Measurements from ENCODE around the gene PEAR1.
"Not testable (repeated sequence)": the region's sequence is repeated elsewhere in the genome, so short reads cannot be mapped to it uniquely, and the experiment has no call there.

PEAR1 gene

DNA sequence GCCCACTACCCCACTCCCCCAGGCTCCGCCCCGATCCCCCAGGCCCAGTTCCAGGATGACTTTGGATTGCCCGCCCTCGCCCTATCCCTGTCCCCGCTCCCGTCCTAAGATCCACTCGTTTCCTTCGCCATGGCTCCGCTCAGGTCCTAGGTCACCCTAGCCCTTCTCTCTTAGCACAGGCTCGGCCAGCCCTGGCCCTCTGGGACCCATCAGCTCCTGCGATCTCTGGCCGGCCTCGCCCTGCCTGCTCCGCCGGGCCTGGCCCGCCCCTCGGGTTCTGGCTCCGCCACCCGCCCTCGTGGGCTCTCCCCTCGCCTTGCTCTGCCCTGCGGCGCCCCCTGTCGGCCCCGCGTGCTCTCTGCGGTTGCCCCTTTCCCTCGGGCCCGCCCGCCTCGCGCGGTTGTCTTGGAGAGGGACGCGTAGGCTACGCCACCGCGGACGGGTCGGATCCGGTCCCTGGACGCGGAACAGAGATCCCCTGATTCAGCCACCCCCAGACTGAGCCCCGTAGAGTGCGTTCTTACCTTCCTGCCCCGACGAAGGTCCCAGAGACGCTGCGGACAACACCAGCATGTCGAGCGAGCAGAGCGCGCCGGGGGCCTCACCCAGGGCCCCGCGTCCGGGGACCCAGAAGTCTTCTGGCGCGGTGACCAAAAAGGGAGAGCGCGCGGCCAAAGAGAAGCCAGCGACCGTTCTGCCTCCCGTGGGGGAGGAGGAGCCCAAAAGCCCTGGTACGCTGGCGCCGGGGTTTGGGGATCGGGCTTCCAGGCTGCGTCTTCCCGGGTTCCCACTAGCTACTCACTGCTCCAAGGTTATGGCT is 26.9 kb downstream of the PEAR1 start, which contains the start of gene LRRC71:
Gene LRRC71, plus strand, starts transcription at position 400 of the 820 bp plus-strand sequence. Its CDS starts 172 bp downstream, at position 572.
- DNase-seq (ENCODE audit: low read depth, low spot score), result peak; percentile 93

- no peak for DNase-seq (ENCODE audit: low read depth, low spot score)
These were observed 27.6 kb downstream of the PEAR1 start for GRCh38 chr1:156921053-156921529.

DNA sequence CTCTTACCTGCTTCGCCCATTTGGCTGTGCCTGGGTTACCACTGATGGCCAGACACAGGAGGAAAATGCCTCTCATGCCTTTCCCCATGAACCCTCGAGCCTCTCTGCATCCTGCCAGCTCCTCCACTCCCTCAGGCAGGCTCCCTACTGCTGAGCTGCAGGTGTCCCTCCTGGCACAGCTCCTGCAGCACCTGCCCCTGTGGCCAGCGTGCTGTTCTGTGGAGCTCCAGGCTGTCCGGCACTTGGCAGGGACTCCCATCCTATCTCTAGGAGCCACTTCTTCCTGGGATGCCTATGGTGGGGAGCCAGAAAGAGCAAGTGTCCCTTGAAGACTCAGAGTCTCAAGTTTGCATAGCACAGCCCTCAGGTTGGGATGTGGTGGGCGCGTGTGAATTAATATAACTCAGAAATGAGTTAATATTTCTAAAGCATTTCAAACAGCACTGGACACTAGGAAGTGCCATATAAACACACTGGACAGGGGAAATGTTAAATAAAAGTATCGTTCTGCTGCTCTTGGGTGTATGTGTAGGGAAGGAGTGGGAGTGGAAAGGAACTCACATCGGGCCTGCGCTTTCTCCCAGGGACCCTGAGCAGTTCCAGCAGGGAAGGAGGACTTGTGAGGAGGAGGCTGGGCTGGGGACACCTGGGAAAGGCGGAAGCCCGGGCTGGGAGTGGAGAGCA is 29.6 kb downstream of the PEAR1 start:
- no peak for DNase-seq (ENCODE audit: low read depth, low spot score)

DNA sequence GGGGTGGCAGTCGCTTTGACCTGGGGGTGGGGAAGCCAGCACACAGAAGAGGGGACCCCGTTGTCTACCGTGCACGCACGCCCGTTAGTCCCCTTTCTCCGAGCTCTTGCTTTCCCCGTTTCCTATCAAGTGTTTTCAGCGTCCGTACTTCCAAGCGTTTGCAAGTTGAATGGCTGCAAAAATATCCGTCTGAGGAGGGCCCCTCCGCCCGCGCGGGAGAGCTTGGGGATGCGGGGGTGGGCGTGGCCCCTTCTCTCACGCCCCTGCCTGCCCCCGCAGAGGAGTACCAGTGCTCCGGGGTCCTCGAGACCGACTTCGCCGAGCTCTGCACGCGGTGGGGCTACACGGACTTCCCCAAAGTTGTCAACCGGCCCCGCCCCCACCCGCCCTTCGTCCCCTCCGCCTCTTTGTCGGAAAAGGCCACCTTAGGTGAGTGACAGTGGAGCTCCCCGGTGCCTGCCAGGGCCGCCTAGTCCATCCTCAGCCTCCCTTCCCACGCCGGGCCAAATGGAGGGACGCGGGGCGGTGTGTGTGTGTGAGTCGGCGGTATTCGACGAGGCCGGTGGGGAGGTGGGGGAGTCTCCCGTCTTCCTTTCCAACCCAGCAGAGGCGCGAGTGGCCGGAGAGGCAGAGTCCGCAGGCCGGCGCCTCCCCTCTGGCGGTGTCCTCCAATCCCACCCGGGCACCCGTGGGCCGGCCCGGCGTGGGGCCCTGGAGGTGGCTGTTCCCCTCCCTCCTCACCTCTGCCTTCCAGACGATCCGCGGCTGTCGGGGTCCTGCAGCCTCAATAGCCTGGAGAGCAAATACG is 30.4 kb downstream of the PEAR1 start:
- no peak for DNase-seq (ENCODE audit: low read depth, low spot score)

DNA sequence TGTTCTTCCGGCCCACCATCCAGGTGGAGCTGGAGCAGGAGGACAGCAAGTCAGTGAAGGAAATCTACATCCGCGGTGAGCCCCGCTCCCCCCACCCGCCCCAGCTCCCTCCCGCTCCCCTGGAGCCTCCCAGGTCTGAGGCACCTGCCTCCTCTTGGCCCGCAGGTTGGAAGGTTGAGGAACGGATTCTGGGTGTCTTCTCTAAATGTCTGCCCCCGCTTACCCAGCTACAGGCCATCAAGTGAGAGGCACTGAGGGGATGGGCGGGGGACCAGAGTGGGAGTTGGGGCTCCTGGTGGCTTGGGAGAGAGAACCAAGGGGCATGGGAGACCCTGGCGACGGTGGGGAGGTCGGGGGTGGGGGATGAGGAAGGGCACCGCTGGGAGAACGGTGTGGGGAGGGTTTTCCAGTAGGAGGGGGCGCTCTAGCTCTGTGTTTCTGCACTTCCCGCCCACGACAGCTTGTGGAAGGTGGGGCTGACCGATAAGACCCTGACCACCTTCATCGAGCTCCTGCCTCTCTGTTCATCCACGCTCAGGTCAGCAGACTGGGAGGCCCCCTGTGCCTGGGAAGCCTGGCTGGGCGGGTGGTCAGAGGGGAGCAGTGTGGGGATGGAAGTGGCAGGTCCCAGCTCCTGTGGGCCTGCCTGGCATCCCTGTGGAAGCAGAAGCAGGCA is 31.1 kb downstream of the PEAR1 start:
- no peak for DNase-seq (ENCODE audit: low read depth, low spot score)

- no peak for DNase-seq (ENCODE audit: low read depth, low spot score)
These were observed 31.9 kb downstream of the PEAR1 start for GRCh38 chr1:156925154-156926010.

- DNase-seq (ENCODE audit: low read depth, low spot score), result peak; percentile 41
These were observed 32.7 kb downstream of the PEAR1 start for GRCh38 chr1:156926175-156926574.

DNA sequence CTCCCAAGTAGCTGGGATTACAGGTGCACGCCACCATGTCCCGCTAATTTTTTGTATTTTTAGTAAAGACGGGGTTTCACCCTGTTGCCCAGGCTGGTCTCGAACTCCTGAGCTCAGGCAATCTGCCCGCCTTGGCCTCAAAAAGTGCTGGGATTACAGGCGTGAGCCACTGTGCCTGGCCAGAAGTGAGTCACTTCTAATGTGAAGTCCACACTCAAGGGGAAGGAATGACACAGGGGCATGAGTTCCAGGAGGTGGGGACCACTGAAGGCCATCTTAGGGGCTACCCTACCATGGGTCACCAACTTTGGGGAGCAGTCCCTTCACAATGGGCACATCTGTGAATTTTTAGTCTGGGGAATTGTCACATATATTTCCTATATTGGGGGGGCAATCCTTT is 33.2 kb downstream of the PEAR1 start:
- DNase-seq (ENCODE audit: low read depth, low spot score), result not testable (repeated sequence)

DNA sequence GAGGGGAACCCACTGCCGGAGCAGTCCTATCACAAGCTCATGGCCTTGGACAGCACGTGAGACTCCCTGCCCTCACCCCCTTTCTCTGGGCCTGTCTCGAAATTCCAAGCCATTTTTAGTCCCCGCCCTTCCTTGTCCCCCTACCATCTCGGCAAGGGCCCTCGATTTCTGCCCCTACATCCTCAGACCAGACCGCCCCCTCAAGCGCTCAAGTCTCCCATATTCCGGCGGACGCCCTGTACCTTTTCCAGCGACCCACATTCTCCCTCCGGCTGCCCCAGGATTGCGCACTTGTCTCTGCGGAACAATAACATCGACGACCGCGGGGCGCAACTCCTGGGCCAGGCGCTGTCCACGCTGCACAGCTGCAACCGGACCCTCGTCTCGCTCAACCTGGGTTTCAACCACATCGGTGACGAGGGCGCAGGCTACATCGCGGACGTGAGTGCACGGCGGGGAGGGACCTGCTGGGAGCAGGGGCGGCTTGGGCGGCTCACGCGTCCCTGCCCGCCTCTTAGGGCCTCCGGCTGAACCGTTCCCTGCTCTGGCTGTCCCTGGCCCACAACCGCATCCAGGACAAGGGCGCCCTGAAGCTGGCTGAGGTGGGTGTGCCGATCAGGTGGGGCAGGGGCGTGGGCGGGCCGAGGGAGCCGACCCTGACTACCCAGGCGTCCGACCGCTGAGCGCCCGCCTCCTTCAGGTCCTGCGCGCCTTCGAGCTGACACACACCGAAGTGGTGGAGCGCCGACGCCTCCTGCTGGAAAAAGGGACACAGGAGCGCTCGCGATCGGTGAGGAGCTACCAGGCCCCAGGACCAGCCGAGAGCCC is 33.9 kb downstream of the PEAR1 start:
- peak; percentile 91 for DNase-seq (ENCODE audit: low read depth, low spot score)

DNA sequence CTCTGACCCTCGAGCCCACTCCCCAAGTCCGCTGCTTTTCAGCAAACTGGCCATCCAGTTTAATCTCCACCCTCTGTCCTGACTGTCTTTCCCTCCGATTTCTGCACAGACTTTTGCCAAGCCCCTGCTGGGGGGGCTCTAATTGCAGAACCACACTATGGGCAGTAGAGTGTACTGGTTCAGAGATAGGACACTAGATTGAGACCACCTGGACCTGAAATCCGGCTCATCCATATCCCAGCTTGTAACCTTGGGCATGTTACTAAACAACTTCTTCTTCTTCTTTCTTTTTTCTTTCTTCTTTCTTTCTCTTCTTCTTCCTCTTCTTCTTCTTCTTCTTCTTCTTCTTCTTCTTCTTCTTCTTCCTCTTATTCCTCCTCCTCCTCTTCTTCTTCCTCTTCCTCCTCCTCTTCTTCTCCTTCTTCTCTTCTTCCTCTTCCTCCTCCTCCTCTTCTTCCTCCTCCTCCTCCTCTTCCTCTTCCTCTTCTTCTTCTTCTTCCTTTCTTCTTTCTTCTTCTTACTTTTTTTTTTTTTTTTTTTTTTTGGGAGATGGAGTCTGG is 34.6 kb downstream of the PEAR1 start:
- no peak for DNase-seq (ENCODE audit: low read depth, low spot score)

- DNase-seq (ENCODE audit: low read depth, low spot score), result no peak
These were observed 36.2 kb downstream of the PEAR1 start for GRCh38 chr1:156929596-156930238.

- no peak for DNase-seq (ENCODE audit: low read depth, low spot score)
These were observed 37.0 kb downstream of the PEAR1 start for GRCh38 chr1:156930483-156930882.

DNA sequence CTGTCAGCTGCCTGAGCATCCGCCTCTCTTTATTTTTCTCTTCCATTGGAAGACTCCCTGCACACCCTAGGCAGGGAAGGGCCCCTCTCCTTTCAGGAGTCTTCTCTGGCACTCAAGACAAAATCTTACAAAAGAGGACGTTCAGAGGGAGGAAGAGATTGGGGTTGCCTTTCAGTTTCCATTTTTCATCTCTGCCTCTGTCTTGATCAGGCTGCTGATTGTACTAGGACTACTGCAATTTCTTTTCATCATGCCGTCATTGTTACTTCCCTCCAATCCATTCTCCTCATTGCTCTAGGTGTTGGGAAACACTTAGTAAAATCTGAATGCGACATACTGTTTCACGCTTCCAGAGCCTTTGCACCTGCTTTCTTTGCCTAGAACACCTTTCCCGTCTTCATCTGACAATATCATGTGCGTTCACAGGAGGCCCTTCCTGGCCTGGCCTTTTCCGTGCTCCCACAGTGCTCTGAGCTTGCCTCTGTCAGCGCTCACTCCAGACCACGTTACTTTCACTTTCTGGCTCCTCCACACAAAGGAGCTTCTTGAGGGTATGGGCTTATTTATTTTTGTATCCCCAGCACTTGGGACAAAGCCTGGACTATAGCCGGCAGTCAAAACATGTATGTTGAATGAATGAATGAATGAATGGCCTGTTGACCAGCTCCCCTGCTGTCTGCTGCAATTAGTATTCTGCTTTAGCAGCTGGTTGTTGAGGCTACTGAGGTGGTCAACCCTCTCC is 37.9 kb downstream of the PEAR1 start:
- no peak for DNase-seq (ENCODE audit: low read depth, low spot score)

GRCh38 chr1:156931974-156932710 is 38.6 kb downstream of the PEAR1 start:
- no peak for DNase-seq (ENCODE audit: low read depth, low spot score)

- DNase-seq (ENCODE audit: low read depth, low spot score), result no peak
These were observed 39.6 kb downstream of the PEAR1 start for GRCh38 chr1:156933136-156933535.

DNA sequence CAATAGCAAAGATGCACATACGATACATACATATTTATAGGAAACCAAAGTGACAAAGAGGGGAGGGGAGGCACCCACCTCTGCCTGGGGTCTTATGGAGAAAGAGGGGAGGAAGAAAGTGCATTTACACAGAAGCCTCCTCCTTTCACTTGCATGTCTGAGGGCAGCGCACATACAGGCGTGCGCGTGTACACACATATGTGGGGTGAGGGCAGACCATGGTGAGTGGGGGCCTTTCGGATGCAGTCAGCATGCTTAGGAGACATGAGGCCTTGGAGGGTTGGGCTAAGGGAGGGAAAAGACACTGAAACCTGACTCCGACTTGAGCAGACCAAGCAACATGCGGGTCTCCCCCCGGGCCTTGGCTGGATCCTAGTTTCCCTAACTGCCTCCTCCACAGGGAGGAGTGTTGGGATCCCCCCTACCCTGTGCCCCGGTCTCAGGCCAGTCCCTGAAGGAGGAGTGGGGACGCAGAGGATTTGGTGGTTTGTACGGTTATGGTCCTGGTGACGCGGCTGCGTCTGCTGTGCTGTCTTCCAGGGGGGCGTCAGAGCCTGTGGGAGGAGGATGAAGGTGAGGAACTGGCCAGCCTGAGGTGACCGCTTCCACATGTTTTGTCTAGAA is 42.1 kb downstream of the PEAR1 start:
- no peak for DNase-seq (ENCODE audit: low read depth, low spot score)

GRCh38 chr1:156936191-156936590 is 42.7 kb downstream of the PEAR1 start:
- no peak for DNase-seq (ENCODE audit: low read depth, low spot score)
